Calu3 (cell line): ENCODE measurements around the gene AGO4. TPM values are rescaled to one million over a fixed set of nuclear protein-coding genes. Genes with fewer than 3 reads are reported as not detected.
"Not testable (repeated sequence)": the region's sequence is repeated elsewhere in the genome, so short reads cannot be mapped to it uniquely, and the experiment has no call there.

Experiments
- BruUV-seq: library from RNA; stranded (reverse); fragments of 400-500 nt; replicated peaks from 2 replicates; lab custom pipeline; 2021; lab: Mats Ljungman, UMichigan
- CTCF ChIA-PET: fragments of 300-600 bp; sonication (Branson Sonifier 250); formaldehyde crosslinking; loops from one replicate; lab custom pipeline; 2022; ENCODE audit warnings: antibody characterized with exemption; lab: Charles Lee
- DNase-seq: peaks from one replicate; pipeline ENCODE4 v3.0.0; 2022
- H3K27ac Mint-ChIP-seq: one replicate; pipeline ENCODE4 v1.8.0; 2022; ENCODE audit warnings: mixed read lengths; ENCODE audit not compliant: unreplicated experiment
- H3K27me3 Mint-ChIP-seq: one replicate; pipeline ENCODE4 v1.8.0; 2022; ENCODE audit warnings: mixed read lengths; ENCODE audit not compliant: unreplicated experiment
- H3K36me3 Mint-ChIP-seq: one replicate; pipeline ENCODE4 v1.8.0; 2022; ENCODE audit warnings: mild to moderate bottlenecking, moderate library complexity, mixed read lengths; ENCODE audit not compliant: insufficient read depth, unreplicated experiment
- H3K4me1 Mint-ChIP-seq: one replicate; pipeline ENCODE4 v1.8.0; 2022; ENCODE audit warnings: mild to moderate bottlenecking, low read depth, mixed read lengths; ENCODE audit not compliant: unreplicated experiment
- H3K4me3 Mint-ChIP-seq: one replicate; pipeline ENCODE4 v1.8.0; 2022; ENCODE audit warnings: mild to moderate bottlenecking, low read depth, moderate library complexity, mixed read lengths; ENCODE audit not compliant: unreplicated experiment
- H3K9me3 Mint-ChIP-seq: one replicate; pipeline ENCODE4 v1.8.0; 2022; ENCODE audit warnings: low read depth, mixed read lengths; ENCODE audit not compliant: unreplicated experiment
- CTCF ChIP-seq: fragments of 200-600 bp; IDR thresholded peaks from one replicate; pipeline ENCODE4 v1.8.0; 2022; ENCODE audit warnings: antibody characterized with exemption; ENCODE audit not compliant: unreplicated experiment
- intact Hi-C: fragments of 100-400 bp; cut with micrococcal nuclease; formaldehyde crosslinking; loops from one replicate; pipeline ENCODE4 v1.10.0; 2022; ENCODE audit not compliant: unreplicated experiment
- total RNA-seq: library from RNA; stranded (reverse); gene quantifications from 2 replicates; pipeline ENCODE4 v1.2.3, GENCODE V29; 2022

The AGO4 gene
- total RNA-seq, 1 experiment from 2014 or later = 8.3 TPM

GRCh38 chr1:35866991-35867390, 59.2 kb downstream of the AGO4 start:
- intact Hi-C loops = no loop called here
- H3K36me3 Mint-ChIP-seq = no peaks in the 10 kb centered on the region
- H3K27ac Mint-ChIP-seq = no peak overlapping the region
- no peaks in the 10 kb centered on the region for H3K27me3 Mint-ChIP-seq
- TF ChIP-seq CTCF = no peak
- CTCF ChIA-PET = no interaction called here
- H3K4me1 Mint-ChIP-seq = no peaks in the 10 kb centered on the region
- DNase-seq = no peak
- H3K9me3 Mint-ChIP-seq = no peaks in the 10 kb centered on the region
- H3K4me3 Mint-ChIP-seq = no peak overlapping the region
- no TSS peak for BruUV-seq

DNA sequence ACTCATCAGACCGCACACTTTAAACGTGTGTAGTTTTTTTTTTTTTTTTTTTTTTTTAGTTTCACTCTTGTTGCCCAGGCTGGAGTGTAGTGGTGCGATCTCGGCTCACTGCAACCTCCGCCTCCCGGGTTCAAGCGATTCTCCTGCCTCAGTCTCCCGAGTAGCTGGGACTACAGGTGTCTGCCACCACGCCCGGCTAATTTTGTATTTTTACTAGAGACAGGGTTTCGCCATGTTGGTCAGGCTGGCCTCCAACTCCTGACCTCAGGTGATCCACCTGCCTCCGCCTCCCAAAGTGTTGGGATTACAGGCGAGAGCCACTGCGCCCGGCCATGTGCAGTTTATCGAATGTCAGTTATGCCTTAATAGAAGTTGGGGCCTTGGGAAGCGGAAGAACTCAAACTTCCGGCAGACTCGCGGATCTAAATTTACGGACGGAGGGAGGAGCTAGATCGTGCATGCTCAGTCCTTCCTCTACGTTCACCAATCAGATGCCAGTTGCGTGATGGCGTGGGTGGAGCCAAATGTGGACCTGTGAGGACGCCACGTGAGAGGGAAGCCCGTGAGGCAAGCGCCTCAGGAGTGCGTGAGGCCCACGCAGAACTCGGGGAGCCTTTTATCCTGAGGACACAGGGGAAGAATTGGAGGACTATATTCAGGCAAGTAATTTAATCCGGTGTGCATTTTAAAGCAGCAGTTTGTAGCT, 61.6 kb downstream of the AGO4 start:
- H3K9me3 Mint-ChIP-seq, H3K27ac Mint-ChIP-seq, CTCF ChIA-PET, H3K27me3 Mint-ChIP-seq, BruUV-seq, H3K4me3 Mint-ChIP-seq, H3K36me3 Mint-ChIP-seq, H3K4me1 Mint-ChIP-seq, intact Hi-C loops, DNase-seq: not testable (repeated sequence)

DNA sequence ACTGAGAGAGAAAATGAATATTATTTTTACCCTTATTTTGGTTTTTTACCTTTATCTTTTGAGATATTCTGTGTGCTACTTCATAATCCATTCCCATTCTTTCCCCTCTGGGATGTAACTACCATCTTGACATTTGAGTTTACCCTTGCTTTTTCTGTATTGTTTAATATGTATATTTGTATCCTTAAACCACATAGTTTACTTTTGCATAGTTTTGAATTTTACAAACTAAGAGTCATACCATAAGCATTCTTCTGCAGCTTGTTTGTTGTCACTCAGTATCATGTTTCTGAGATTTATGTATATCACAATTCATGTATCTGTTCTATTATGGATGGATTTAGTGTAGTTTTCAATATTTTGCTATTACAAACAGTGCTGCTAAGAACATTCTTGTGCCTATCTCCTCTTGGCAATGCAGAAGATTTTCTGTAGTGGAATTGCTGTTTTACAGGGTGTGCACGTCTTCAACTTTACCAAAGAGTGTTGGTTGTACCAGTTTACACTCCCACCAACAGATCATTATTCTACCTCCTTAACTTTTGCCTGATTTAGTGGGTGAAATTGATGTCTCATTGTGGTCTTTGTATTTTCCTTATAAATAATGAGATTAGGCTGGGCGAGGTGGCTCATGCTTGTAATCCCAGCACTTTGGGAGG, 63.0 kb downstream of the AGO4 start:
- Mint-ChIP-seq H3K4me1 (no peaks in the 10 kb centered on the region), H3K36me3 (no peaks in the 10 kb centered on the region), H3K27ac (no peak overlapping the region), H3K27me3 (no peaks in the 10 kb centered on the region), H3K4me3 (no peak overlapping the region), H3K9me3 (no peaks in the 10 kb centered on the region)
- intact Hi-C loops = no loop called here
- TF ChIP-seq CTCF = no peak
- no peak for DNase-seq
- CTCF ChIA-PET = no interaction called here
- no TSS peak for BruUV-seq

GRCh38 chr1:35873243-35873750, 65.5 kb downstream of the AGO4 start:
- Mint-ChIP-seq H3K36me3 (no peaks in the 10 kb centered on the region), H3K27ac (no peak overlapping the region), H3K4me1 (no peaks in the 10 kb centered on the region), H3K9me3 (no peaks in the 10 kb centered on the region), H3K27me3 (no peaks in the 10 kb centered on the region), H3K4me3 (no peak overlapping the region)
- TF ChIP-seq CTCF = no peak
- no peak for DNase-seq
- intact Hi-C loops = no loop called here
- BruUV-seq = no TSS peak
- CTCF ChIA-PET = interaction anchor here (0.7 kb wide), 1 partner anchor 9 kb away, joined by 3 read pairs; no protein-coding TSS in a partner anchor

DNA sequence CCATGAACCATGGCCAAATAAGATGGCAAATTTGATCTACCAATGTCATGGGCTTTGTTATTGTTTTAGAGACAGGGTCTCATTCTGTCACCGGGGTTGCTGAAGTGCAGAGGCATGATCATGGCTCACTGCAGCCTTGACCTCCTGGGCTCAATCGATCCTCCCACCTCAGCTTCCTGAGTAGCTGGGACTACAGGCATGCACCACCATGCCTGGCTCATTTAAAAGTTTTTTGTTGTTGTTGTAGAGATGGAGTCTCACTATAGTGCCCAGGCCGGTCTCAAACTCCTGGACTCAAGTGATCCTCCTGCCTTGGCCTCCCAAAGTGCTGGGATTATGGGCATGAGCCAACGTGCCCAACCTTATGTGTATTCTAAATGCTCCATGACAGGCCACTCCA, 66.3 kb downstream of the AGO4 start:
- H3K4me1 Mint-ChIP-seq, H3K9me3 Mint-ChIP-seq, CTCF ChIA-PET, H3K4me3 Mint-ChIP-seq, BruUV-seq, H3K27me3 Mint-ChIP-seq, intact Hi-C loops, H3K36me3 Mint-ChIP-seq, H3K27ac Mint-ChIP-seq, DNase-seq: not testable (repeated sequence)
